ENCODE measurements around the gene TAB2. TPM values are rescaled to one million over a fixed set of nuclear protein-coding genes. Genes with fewer than 3 reads are reported as not detected.

Gene TAB2
- total and polyA plus RNA-seq, 4 donors, result 22.2 to 68.6 (median 58.9) TPM

DNA sequence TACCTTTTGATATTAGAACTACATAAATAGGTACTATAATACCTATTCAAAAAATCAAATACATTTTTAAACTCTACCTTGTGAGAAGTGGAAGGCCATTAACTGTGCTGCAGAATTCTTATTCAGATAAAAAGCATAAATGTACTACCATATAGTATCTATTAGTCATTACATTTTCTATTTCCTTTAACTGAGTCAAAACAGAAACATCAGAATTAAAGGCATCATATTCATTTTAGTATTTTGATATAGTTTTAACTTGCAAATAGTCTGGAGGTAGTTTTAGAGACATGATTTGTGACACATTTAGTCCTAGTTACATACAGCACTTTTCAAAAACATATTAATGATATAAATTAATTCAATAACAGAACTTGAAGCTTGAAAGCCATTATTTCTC is 39.9 kb upstream of the TAB2 start:
- DNase-seq (no peak), ATAC-seq (ENCODE audit: low FRiP score) (no peak)
- Histone ChIP-seq H3K36me3 (ENCODE audit: control insufficient read depth in 1 of 2, insufficient read depth in 2 of 2, low read length in 1 of 2) (no peaks in the 10 kb centered on the region), H3K4me3 (ENCODE audit: low read length in 2 of 2) (no peak overlapping the region), H3K9me3 (ENCODE audit: control insufficient read depth, low read length) (no peaks in the 10 kb centered on the region), H3K27ac (ENCODE audit: low read depth in 1 of 2, low read length in 2 of 2) (no peak overlapping the region), H3K27me3 (ENCODE audit: control insufficient read depth in 1 of 2, insufficient read depth in 2 of 2, low read length in 1 of 2) (no peaks in the 10 kb centered on the region), H3K4me1 (ENCODE audit: control insufficient read depth in 1 of 2, insufficient read depth in 2 of 2, low read length in 2 of 2) (no peaks in the 10 kb centered on the region)
- intact Hi-C loops (cut with DNase I), result no loop called here

- no peaks in the 10 kb centered on the region for H3K27me3 ChIP-seq (ENCODE audit: control insufficient read depth in 1 of 2, insufficient read depth in 2 of 2, low read length in 1 of 2)
- ATAC-seq (ENCODE audit: low FRiP score), result no peak
- DNase-seq, result no peak
Measured at GRCh38 chr6:149278997-149279396, 38.5 kb upstream of the TAB2 start.

GRCh38 chr6:149284904-149285303 is 32.6 kb upstream of the TAB2 start:
- Histone ChIP-seq H3K4me1 (ENCODE audit: control insufficient read depth in 1 of 2, insufficient read depth in 2 of 2, low read length in 2 of 2) (no peaks in the 10 kb centered on the region), H3K27ac (ENCODE audit: low read depth in 1 of 2, low read length in 2 of 2) (no peak overlapping the region), H3K9me3 (ENCODE audit: control insufficient read depth, low read length) (no peaks in the 10 kb centered on the region), H3K36me3 (ENCODE audit: control insufficient read depth in 1 of 2, insufficient read depth in 2 of 2, low read length in 1 of 2) (no peaks in the 10 kb centered on the region), H3K4me3 (ENCODE audit: low read length in 2 of 2) (no peak overlapping the region), H3K27me3 (ENCODE audit: control insufficient read depth in 1 of 2, insufficient read depth in 2 of 2, low read length in 1 of 2) (no peaks in the 10 kb centered on the region)
- no peak for ATAC-seq (ENCODE audit: low FRiP score)
- intact Hi-C loops (cut with DNase I), result no loop called here
- DNase-seq, result no peak
- 61 to 62% methylated on average over 3 of the region's 3 CpGs for WGBS, 2 donors

More at GRCh38 chr6:149278997-149279396, 38.5 kb upstream of the TAB2 start:
- Histone ChIP-seq H3K4me3 (ENCODE audit: low read length in 2 of 2) (no peak overlapping the region), H3K36me3 (ENCODE audit: control insufficient read depth in 1 of 2, insufficient read depth in 2 of 2, low read length in 1 of 2) (no peaks in the 10 kb centered on the region), H3K27ac (ENCODE audit: low read depth in 1 of 2, low read length in 2 of 2) (no peak overlapping the region), H3K4me1 (ENCODE audit: control insufficient read depth in 1 of 2, insufficient read depth in 2 of 2, low read length in 2 of 2) (no peaks in the 10 kb centered on the region), H3K9me3 (ENCODE audit: control insufficient read depth, low read length) (no peaks in the 10 kb centered on the region)
- intact Hi-C loops (cut with DNase I), result no loop called here
- 85 to 92% methylated on average over 1 of the region's 1 CpG for WGBS, 2 donors

- H3K9me3 ChIP-seq (ENCODE audit: control insufficient read depth, low read length), result no peaks in the 10 kb centered on the region
- ATAC-seq (ENCODE audit: low FRiP score), result no peak
- WGBS, 2 donors, result 68 to 90% methylated on average over 6 of the region's 6 CpGs
Measured at GRCh38 chr6:149285626-149286025, 31.9 kb upstream of the TAB2 start.

DNA sequence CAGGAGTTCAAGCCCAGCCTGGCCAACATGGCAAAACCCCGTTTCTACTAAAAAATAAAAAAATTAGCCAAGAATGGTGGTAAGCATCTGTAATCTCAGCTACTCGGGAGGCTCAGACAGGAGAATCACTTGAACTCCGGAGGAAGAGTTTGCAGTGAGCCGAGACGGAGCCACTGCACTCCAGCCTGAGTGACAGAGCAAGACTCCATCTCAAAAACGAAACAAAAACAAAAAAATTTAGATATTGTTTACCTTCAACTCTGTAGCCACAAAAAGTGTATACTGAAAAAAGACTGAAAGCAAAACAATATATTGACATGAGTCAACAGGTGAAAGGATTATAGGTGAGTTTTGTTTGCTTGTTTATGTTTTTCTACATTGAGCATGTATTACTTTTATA is 30.6 kb upstream of the TAB2 start:
- no peaks in the 10 kb centered on the region for H3K36me3 ChIP-seq (ENCODE audit: control insufficient read depth in 1 of 2, insufficient read depth in 2 of 2, low read length in 1 of 2)
- no peaks in the 10 kb centered on the region for H3K9me3 ChIP-seq (ENCODE audit: control insufficient read depth, low read length)
- 80 to 82% methylated on average over 6 of the region's 6 CpGs for WGBS, 2 donors
- intact Hi-C loops (cut with DNase I), result no loop called here
- ATAC-seq (ENCODE audit: low FRiP score) (no peak), DNase-seq (no peak)
- H3K4me1 ChIP-seq (ENCODE audit: control insufficient read depth in 1 of 2, insufficient read depth in 2 of 2, low read length in 2 of 2), result no peaks in the 10 kb centered on the region
- no peaks in the 10 kb centered on the region for H3K27me3 ChIP-seq (ENCODE audit: control insufficient read depth in 1 of 2, insufficient read depth in 2 of 2, low read length in 1 of 2)
- no peak overlapping the region for H3K27ac ChIP-seq (ENCODE audit: low read depth in 1 of 2, low read length in 2 of 2)
- H3K4me3 ChIP-seq (ENCODE audit: low read length in 2 of 2), result no peak overlapping the region

More at GRCh38 chr6:149285626-149286025, 31.9 kb upstream of the TAB2 start:
- intact Hi-C loops (cut with DNase I), result no loop called here
- H3K27me3 ChIP-seq (ENCODE audit: control insufficient read depth in 1 of 2, insufficient read depth in 2 of 2, low read length in 1 of 2), result no peaks in the 10 kb centered on the region
- H3K27ac ChIP-seq (ENCODE audit: low read depth in 1 of 2, low read length in 2 of 2), result no peak overlapping the region
- H3K36me3 ChIP-seq (ENCODE audit: control insufficient read depth in 1 of 2, insufficient read depth in 2 of 2, low read length in 1 of 2), result no peaks in the 10 kb centered on the region
- no peaks in the 10 kb centered on the region for H3K4me1 ChIP-seq (ENCODE audit: control insufficient read depth in 1 of 2, insufficient read depth in 2 of 2, low read length in 2 of 2)
- H3K4me3 ChIP-seq (ENCODE audit: low read length in 2 of 2), result no peak overlapping the region
- DNase-seq, result no peak

GRCh38 chr6:149289192-149289781 is 28.2 kb upstream of the TAB2 start:
- H3K4me3 ChIP-seq (ENCODE audit: low read length in 2 of 2), result no peak overlapping the region
- H3K4me1 ChIP-seq (ENCODE audit: control insufficient read depth in 1 of 2, insufficient read depth in 2 of 2, low read length in 2 of 2), result no peaks in the 10 kb centered on the region
- intact Hi-C loops (cut with DNase I), result no loop called here
- H3K36me3 ChIP-seq (ENCODE audit: control insufficient read depth in 1 of 2, insufficient read depth in 2 of 2, low read length in 1 of 2), result no peaks in the 10 kb centered on the region
- no peaks in the 10 kb centered on the region for H3K27me3 ChIP-seq (ENCODE audit: control insufficient read depth in 1 of 2, insufficient read depth in 2 of 2, low read length in 1 of 2)
- ATAC-seq (ENCODE audit: low FRiP score) (no peak), DNase-seq (no peak)
- no peaks in the 10 kb centered on the region for H3K9me3 ChIP-seq (ENCODE audit: control insufficient read depth, low read length)
- WGBS, 2 donors, result 81 to 87% methylated on average over 4 of the region's 4 CpGs
- no peak overlapping the region for H3K27ac ChIP-seq (ENCODE audit: low read depth in 1 of 2, low read length in 2 of 2)

DNA sequence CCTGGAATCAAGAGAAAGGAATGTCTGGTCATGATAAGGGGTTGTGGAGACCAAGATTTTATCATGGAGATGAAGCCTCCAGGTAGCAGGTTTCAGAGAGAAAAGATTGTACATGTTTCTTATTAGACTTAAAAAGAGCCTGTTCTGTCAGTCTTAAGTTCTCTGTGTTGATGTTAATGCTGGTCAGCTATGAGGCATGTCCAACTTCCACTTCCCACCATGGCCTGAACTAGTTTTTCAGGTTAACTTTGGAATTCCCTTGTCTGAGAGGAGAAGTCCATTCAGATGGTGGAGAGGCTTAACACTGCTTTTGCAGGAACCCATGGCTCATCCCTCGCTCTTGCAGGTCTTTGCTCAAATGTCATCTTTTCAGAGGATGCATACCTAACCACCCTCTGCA is 27.5 kb upstream of the TAB2 start:
- DNase-seq, result no peak
- no peaks in the 10 kb centered on the region for H3K4me1 ChIP-seq (ENCODE audit: control insufficient read depth in 1 of 2, insufficient read depth in 2 of 2, low read length in 2 of 2)
- no peaks in the 10 kb centered on the region for H3K27me3 ChIP-seq (ENCODE audit: control insufficient read depth in 1 of 2, insufficient read depth in 2 of 2, low read length in 1 of 2)
- intact Hi-C loops (cut with DNase I), result no loop called here
- H3K36me3 ChIP-seq (ENCODE audit: control insufficient read depth in 1 of 2, insufficient read depth in 2 of 2, low read length in 1 of 2), result no peaks in the 10 kb centered on the region
- no peak for ATAC-seq (ENCODE audit: low FRiP score)
- no peak overlapping the region for H3K4me3 ChIP-seq (ENCODE audit: low read length in 2 of 2)
- no peak overlapping the region for H3K27ac ChIP-seq (ENCODE audit: low read depth in 1 of 2, low read length in 2 of 2)
- H3K9me3 ChIP-seq (ENCODE audit: control insufficient read depth, low read length), result no peaks in the 10 kb centered on the region
- WGBS, 2 donors, result 95 to 97% methylated on average over 1 of the region's 1 CpG

- H3K27ac ChIP-seq (ENCODE audit: low read depth in 1 of 2, low read length in 2 of 2), result no peak overlapping the region
- H3K9me3 ChIP-seq (ENCODE audit: control insufficient read depth, low read length), result no peaks in the 10 kb centered on the region
- H3K27me3 ChIP-seq (ENCODE audit: control insufficient read depth in 1 of 2, insufficient read depth in 2 of 2, low read length in 1 of 2), result no peaks in the 10 kb centered on the region
- DNase-seq, result no peak
- ATAC-seq (ENCODE audit: low FRiP score), result no peak
- H3K4me1 ChIP-seq (ENCODE audit: control insufficient read depth in 1 of 2, insufficient read depth in 2 of 2, low read length in 2 of 2), result no peaks in the 10 kb centered on the region
- intact Hi-C loops (cut with DNase I), result no loop called here
- H3K36me3 ChIP-seq (ENCODE audit: control insufficient read depth in 1 of 2, insufficient read depth in 2 of 2, low read length in 1 of 2), result no peaks in the 10 kb centered on the region
- no peak overlapping the region for H3K4me3 ChIP-seq (ENCODE audit: low read length in 2 of 2)
- 97 to 99% methylated on average over 1 of the region's 1 CpG for WGBS, 2 donors
Measured at GRCh38 chr6:149293244-149293643, 24.3 kb upstream of the TAB2 start.

DNA sequence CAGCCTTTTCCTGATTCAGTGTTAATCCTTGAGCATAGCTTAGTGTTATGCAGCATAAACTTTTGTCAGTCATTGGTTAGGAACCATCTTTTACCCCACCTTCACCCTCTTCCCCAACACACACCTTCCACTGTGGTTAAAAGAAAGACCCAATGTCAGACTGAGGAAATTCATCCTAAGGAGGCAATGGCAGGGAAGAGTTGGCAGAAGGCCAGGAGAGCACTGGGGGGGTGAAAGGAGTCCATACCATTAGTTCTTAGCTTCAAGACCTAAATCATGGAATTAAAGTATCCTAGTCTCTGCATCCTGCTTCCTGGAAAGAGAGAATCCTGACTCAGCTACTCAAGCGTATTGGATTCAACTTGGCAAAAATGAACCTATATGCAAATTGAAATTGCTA is 16.9 kb upstream of the TAB2 start:
- DNase-seq (no peak), ATAC-seq (ENCODE audit: low FRiP score) (no peak)
- Histone ChIP-seq H3K4me3 (ENCODE audit: low read length in 2 of 2) (no peak overlapping the region), H3K36me3 (ENCODE audit: control insufficient read depth in 1 of 2, insufficient read depth in 2 of 2, low read length in 1 of 2) (no peaks in the 10 kb centered on the region), H3K9me3 (ENCODE audit: control insufficient read depth, low read length) (no peaks in the 10 kb centered on the region), H3K27me3 (ENCODE audit: control insufficient read depth in 1 of 2, insufficient read depth in 2 of 2, low read length in 1 of 2) (no peaks in the 10 kb centered on the region), H3K4me1 (ENCODE audit: control insufficient read depth in 1 of 2, insufficient read depth in 2 of 2, low read length in 2 of 2) (no peaks in the 10 kb centered on the region), H3K27ac (ENCODE audit: low read depth in 1 of 2, low read length in 2 of 2) (no peak overlapping the region)
- WGBS, 2 donors, result 89 to 97% methylated on average over 1 of the region's 1 CpG
- intact Hi-C loops (cut with DNase I), result no loop called here
